NCI-H1092 (cell line): ENCODE results near the gene OSBPL2.

Experiments used
- DNase-seq: peaks from one replicate; lab custom pipeline; 2025; lab: John Stamatoyannopoulos, UW

The OSBPL2 gene

DNA sequence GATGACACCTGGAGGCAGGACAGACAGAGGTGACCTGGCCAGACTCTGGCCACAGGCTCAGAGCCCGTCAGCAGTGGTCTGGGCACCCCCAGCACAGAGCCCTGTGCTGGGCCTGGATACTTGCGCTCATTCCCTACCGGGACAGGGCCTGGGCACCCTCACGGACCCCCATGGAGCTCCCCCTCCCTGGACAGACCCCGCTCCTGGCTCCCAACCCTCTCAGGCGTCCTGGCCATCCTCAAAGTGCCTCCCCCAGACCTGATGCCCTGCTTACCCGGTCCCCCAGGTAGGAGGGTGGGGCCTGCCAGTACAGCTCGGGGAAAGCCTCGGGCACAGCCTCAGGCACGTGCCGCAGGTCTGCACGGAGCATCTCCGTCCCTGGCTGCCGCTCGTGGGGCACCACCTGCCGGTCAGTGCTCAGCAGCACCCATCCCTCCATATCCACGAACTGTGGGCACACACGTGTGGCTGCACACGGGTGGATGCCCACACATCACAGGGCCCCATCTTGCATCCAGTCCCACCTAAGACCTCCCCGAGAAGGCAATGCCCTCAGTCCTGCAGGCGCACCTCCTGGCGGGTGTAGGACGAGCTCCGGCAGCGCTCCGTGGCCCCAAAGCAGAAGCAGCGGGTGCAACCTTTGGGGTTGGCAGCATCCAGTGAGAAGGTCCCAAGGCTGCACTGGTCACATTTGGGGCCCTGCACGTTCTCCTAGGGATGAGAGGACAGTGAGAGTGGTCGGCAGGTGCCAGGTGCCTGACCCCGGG lies 88.8 kb downstream of the OSBPL2 start:
- DNase-seq, result no peak

- DNase-seq, result no peak
Observed at GRCh38 chr20:62327726-62328495, 89.6 kb downstream of the OSBPL2 start.

DNA sequence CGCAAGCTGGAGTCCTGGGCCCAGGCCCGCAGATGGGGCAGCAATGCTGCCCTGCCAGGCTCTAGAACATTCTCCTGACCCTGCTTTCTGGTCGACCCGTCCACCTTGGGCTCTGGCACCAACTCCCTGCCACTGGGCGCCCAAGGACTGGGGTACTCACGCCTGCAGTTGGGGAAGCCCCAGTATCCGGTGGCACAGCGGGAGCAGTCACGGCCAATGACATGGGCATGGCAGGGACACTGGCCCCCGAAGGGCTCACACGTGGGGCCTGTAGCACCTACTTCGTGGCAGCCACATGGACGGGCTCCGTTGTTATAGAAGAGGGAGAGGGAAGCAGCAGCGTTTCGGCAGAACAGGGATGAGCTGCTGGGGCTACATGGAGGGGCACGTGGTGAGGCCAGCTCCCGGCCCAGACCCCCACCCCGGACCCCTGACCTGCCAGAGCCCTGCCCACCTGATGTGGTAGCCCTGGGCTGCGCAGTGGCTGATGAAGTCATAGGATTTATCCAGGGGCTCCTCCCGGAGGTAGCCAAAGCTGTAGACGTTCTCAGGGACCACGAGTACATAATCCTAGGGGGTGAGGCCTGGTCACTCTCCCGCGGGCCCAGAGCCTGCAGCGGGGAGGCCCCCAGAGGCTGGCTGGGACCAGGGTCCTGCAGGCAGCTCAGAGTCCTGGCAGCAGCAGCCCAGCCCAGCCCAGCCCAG lies 90.5 kb downstream of the OSBPL2 start:
- no peak for DNase-seq

GRCh38 chr20:62329389-62330377 lies 91.4 kb downstream of the OSBPL2 start:
- DNase-seq, result no peak

GRCh38 chr20:62330576-62331317 lies 92.4 kb downstream of the OSBPL2 start:
- DNase-seq, result no peak

DNA sequence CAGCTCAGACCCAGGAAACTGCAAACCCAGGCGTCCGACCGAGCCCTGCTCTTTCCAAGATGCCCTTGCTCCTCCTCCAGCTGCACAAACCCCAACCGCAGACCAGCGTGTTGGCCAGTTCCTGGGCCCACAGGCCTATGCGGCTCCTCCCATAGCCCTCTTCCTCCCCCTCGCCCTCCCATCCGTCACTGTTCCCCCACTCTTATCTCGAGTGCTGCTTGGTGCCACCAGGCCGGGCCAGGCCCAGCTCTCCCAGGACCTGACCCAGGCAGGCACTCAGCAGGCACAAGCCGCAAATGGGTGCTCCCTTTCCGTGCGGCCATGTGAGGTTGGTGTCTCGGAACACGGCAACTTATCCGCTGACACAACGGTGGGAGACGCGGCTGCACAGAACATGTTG lies 93.0 kb downstream of the OSBPL2 start:
- DNase-seq, result no peak

DNA sequence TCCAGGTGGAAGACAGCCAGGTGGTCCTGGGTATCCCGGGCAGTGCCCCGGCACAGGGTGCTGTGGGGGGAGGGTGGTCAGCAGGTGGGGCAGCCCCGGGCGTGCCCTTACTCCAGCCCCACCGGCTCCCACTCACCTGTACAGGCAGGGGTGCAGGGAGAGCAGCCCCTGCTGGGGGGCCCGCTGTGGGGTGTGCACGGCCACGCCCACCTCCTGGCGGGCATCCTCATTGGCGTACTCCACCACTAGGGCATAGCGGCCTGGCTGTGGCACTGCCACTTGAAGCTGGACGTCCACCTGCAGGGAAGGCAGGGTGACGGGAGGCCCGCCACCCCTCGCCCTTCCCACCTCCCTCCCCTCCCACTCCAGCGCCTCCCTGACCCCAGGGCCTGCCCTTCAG lies 94.1 kb downstream of the OSBPL2 start:
- DNase-seq, result no peak

DNA sequence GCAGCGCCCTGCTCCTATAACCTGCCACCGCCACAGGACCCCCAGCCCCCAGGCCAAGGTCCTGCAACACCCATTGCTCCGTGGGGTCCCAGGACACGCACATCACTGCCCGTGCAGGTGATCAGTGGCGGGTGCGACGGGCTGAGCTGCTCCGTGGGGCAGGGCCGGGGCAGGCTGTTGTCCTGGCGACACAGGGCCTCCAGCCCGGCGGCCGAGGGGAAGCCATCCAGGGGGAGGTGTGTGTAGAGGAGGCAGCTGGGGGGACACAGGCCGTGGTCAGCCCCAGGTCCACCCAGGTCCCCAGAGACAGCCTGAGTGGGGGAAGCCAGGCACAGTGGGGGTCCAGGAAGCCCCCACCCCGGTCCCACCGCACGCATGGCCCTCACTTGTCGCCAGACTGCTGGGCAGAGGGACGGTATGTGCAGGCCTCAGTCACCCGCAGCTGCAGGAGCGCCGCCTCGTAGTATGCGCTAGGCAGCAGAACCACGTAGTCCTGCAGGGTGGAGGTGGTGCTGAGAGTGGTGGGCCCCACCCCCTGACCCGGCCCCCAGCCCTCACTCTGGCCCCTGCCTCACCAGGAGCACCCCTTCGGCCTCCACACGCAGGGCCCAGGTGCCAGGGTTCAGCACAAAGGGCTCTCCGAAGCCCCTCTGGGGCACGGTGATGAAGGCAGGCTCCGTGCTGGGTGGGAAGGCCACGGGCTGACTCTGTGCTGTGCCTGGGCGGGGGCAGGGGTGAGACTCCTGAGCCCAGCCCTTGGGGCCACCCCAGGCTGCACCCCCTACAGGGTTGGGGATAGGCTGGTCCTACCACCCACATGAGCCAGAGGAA lies 94.9 kb downstream of the OSBPL2 start:
- DNase-seq, result no peak

GRCh38 chr20:62333820-62334595 lies 95.7 kb downstream of the OSBPL2 start:
- no peak for DNase-seq

- no peak for DNase-seq
Observed at GRCh38 chr20:62334881-62335280, 96.6 kb downstream of the OSBPL2 start.

DNA sequence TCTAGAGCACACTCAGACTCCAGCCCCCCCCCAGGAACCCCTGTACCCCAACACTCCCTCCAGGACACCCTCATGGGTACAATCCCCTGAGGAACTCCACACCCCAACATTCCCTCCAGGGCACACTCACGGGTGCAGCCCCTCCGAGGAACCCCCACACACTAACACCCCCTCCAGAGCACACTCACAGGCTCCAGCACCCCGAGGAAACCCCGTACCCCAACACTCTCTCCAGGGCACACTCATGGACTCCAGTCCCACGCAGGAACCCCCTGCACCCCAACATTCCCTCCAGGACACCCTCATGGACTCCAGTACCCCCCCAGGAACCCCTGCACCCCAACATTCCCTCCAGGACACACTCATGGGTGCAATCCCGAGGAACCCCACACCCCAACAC lies 97.2 kb downstream of the OSBPL2 start:
- DNase-seq, result no peak

DNA sequence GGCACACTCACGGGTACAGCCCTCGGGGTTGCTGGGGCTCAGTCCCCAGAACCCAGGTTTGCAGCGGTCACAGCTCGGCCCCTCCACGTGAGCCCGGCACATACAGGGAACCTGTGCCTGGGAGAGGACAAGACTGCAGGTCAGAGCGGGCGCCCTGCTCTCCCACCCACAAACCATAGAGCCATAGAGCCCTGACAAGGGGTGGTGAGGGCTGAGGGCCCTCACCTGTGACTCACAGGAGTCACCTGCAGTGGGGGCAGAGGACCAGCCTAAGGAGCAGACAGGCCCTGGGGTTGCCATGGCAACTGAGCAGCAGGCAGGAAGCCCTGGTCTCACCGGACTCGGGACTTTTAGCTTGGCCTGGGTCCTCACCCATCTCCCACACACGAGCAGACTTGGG lies 98.0 kb downstream of the OSBPL2 start:
- DNase-seq, result no peak

DNA sequence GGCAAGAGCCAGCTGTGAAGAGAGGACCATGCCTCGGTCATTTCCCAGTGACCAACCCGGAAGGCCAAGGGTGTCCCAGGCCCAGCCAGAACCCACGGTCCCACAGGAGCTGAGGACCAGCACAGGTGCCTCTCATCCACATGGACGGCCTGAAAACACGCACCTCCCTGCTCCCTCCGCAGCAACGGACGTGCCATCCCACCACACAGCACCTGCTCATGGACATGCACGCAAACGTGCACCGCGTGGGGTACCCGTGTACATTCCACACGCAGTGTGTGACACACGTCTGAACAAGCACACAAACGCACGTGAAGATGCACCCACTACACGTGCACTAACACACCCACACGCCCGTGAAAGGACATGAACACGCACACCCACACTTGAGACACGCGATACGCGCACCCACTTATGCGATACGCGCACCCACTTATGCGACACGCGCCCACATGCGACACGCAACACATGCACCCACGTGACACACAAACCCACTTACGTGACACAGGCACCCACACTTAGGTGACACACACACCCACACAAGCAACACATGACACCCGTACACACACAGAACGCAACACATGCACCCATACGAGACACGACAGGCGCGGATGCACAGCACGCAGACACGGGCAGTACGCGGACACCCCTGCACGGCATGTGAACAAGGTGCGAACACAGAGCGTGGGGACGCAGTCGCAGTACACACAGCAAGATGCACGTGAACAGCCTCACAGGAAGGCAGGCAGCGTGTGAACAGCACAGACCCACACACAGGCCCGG lies 98.6 kb downstream of the OSBPL2 start:
- no peak for DNase-seq

DNA sequence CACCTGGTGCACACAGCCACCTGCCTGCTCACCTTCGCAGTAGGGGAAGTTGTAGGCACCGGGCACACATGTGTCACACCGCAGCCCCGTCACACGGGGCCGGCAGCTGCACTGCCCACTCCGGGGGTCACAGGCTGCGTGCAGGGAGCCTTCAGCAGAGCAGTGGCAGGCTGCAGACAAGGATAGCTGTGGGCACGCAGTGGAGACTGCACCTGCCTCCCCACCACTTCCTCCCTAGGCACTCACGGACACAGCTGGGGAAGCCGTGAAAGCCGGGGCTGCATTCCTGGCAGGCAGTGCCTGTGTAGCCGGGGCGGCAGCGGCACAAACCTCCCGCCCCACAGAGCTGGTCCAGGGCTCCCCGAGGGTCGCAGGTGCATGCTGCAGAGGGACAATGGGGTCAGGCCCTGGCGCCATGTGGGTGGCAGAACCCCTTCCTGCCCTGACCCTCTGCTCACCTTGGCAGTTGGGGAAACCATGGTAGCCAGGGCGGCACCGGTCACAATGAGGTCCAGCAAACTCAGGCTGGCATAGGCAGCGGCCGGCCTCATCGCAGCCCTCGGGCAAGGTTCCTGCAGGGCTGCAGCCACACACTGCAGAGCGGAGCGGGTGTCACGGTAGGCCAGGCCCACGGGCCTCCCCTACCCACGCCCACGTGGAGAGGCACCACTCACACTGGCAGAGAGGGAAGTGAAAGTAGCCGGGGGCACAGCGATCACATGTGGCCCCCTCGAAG lies 99.4 kb downstream of the OSBPL2 start:
- DNase-seq, result no peak

- no peak for DNase-seq
Observed at GRCh38 chr20:62338294-62338620, 99.9 kb downstream of the OSBPL2 start.

GRCh38 chr20:62339647-62340062 lies 101.3 kb downstream of the OSBPL2 start:
- DNase-seq, result no peak

GRCh38 chr20:62342910-62343309 lies 104.6 kb downstream of the OSBPL2 start:
- DNase-seq, result no peak

DNA sequence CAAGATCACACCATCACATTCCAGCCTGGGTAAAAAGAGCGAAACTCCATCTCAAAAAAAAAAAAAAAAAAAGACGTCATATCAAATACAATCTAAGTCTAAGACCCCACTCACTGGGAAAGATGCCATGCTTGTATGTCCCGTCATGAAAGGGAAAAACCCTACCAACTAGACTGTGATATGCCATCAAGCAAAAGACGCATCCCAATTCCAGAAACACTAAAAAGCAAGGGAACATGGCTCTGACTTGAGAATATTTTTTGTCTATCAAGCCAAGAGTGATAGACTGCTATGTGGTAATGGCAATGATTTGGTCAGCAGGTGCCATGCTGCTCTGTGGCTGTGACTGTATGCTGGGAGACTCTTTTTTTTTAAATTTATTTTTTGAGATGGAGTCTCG lies 105.8 kb downstream of the OSBPL2 start:
- no peak for DNase-seq
